K562 (cell line): ENCODE measurements around the gene APCDD1L. TPM values are rescaled to one million over a fixed set of nuclear protein-coding genes. Genes with fewer than 3 reads are reported as not detected.

Source experiments
- DACH1 ChIP-seq: fragments of 450-650 bp; IDR thresholded peaks from 2 replicates; pipeline ENCODE4 v1.6.1; 2018; ENCODE audit not compliant: partially characterized antibody
- FOXP1 ChIP-seq: sonication (generic); formaldehyde crosslinking; IDR thresholded peaks from 2 replicates; pipeline ENCODE4 v1.8.0; 2022; ENCODE audit warnings: mild to moderate bottlenecking, missing genetic modification reagents
- PRMT5 ChIP-seq: sonication (generic); formaldehyde crosslinking; IDR thresholded peaks from 2 replicates; pipeline ENCODE4 v1.5.0; 2020; ENCODE audit warnings: missing genetic modification reagents
- RERE ChIP-seq: sonication (generic); formaldehyde crosslinking; IDR thresholded peaks from 2 replicates; pipeline ENCODE4 v1.8.0; 2023; ENCODE audit warnings: missing genetic modification reagents, mild to moderate bottlenecking, borderline replicate concordance
- SREBF2 ChIP-seq: sonication (generic); formaldehyde crosslinking; IDR thresholded peaks from 2 replicates; pipeline ENCODE4 v1.4.0; 2020; ENCODE audit warnings: mild to moderate bottlenecking, missing genetic modification reagents
- ZNF165 ChIP-seq: fragments of 250-450 bp; sonication (Bioruptor Pico); IDR thresholded peaks from 2 replicates; pipeline ENCODE4 v1.4.0; 2020; ENCODE audit warnings: borderline replicate concordance
- ZNF445 ChIP-seq: fragments of 250-450 bp; sonication (Bioruptor Pico); IDR thresholded peaks from 2 replicates; pipeline ENCODE4 v1.4.0; 2020; ENCODE audit warnings: low read depth, mild to moderate bottlenecking, moderate library complexity
- polyA plus RNA-seq, 8 experiments: library from polyadenylated mRNA; depleted of rRNA in 4 of 8; stranded (reverse) in 5 of 8; unstranded in 3 of 8; fragments of >200 nt; fragmentation: Nextera tagmentation in 2 of 8; fragmentation: Illumina TruSeq in 1 of 8; extraction: Ambion mirVana in 2 of 8; extraction: Trizol in 1 of 8; gene quantifications; 2 replicates each; pipeline versions ENCODE4 v1.2.1 to v1.2.3, GENCODE V29; 2011 to 2014; ENCODE audit warnings: inconsistent platforms in 1 of 8, missing spikeins in 1 of 8
- total RNA-seq, 7 experiments: library from RNA; depleted of rRNA in 6 of 7; stranded (reverse); fragments of >200 nt in 6 of 7; fragmentation: Illumina TruSeq in 2 of 7; extraction: Trizol in 2 of 7; gene quantifications; 2 replicates each; pipeline versions ENCODE4 v1.2.1 to v1.2.3, GENCODE V29; 2011 to 2021; ENCODE audit warnings: low replicate concordance in 1 of 7

The APCDD1L gene
- total and polyA plus RNA-seq, 9 of the 15 experiments (the other 6 are each of a cell fraction or from before 2014, with no cell fraction given) = not detected

GRCh38 chr20:58521763-58522162 is 6.6 kb upstream of the APCDD1L start (continued):
- TF ChIP-seq SREBF2 (CRISPR knock-in tag) (no peak), RERE (CRISPR knock-in tag) (no peak), FOXP1 (no peak), DACH1 (no peak), ZNF445 (CRISPR knock-in tag) (no peak), ZNF165 (no peak), PRMT5 (CRISPR knock-in tag) (no peak)
